ENCODE measurements around the gene CTNNA3. TPM values are rescaled to one million over a fixed set of nuclear protein-coding genes. Genes with fewer than 3 reads are reported as not detected.

Gene CTNNA3
- total and polyA plus RNA-seq, 12 donors: 0.03 to 14.4 (median 0.47) TPM; not detected in 1

DNA sequence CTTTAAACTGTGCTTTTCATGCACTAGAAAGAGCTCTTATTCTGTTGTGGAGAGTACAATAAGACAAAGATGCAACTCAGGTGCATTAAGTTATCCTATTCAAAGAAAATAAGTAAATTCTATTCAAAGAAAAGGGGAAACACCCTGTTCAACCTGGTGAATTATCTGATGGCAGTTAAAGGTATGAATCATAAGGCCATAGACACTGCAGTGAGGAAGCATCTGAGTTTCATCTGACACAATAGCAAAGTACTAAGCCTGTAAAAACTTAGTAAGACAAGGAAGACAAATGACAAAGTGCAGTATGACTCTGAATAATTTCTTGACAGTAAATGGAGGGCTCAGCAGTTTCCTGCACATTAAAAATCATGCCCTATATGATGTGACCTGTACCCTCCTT, 861.2 kb downstream of the CTNNA3 start:
- TF ChIP-seq POLR2A (IDR thresholded peaks at IDR 0.05): no peak
- TF ChIP-seq, protein P1, sequence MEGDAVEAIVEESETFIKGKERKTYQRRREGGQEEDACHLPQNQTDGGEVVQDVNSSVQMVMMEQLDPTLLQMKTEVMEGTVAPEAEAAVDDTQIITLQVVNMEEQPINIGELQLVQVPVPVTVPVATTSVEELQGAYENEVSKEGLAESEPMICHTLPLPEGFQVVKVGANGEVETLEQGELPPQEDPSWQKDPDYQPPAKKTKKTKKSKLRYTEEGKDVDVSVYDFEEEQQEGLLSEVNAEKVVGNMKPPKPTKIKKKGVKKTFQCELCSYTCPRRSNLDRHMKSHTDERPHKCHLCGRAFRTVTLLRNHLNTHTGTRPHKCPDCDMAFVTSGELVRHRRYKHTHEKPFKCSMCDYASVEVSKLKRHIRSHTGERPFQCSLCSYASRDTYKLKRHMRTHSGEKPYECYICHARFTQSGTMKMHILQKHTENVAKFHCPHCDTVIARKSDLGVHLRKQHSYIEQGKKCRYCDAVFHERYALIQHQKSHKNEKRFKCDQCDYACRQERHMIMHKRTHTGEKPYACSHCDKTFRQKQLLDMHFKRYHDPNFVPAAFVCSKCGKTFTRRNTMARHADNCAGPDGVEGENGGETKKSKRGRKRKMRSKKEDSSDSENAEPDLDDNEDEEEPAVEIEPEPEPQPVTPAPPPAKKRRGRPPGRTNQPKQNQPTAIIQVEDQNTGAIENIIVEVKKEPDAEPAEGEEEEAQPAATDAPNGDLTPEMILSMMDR (IDR thresholded peaks at IDR 0.05): no peak
- H3K9me3 ChIP-seq (replicated peaks in 1 of 3): no peaks in the 10 kb centered on the region
- DNase-seq: no peak
- H3K27me3 ChIP-seq: no peaks in the 10 kb centered on the region
- H3K36me3 ChIP-seq (replicated peaks in 1 of 2): no peaks in the 10 kb centered on the region
- intact Hi-C loops (cut with DNase I): no loop called here
- H3K4me3 ChIP-seq: no peak overlapping the region
- no peak overlapping the region for H3K27ac ChIP-seq
- H3K4me1 ChIP-seq (replicated peaks in 1 of 2): no peaks in the 10 kb centered on the region

DNA sequence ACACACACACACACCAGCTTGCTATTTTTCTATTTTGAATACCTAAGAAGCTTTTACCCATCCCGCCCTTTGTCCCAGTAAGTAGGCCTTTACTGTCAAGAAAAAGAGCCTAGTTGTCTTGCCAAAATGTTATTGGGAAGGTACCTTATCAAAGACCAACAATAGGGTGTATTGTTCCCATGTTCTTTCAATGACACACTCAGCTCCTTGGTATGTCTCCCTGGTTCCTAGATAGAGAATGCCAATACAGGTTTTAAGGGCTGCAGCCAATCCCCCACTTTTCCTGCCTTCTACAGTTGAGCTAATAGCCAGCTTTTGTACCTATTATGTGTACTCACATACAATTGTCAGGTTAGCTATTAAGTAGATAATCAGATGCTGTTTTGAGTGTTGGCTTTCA, 862.1 kb downstream of the CTNNA3 start:
- no peak for DNase-seq
- no peaks in the 10 kb centered on the region for H3K36me3 ChIP-seq (replicated peaks in 1 of 2)
- H3K27me3 ChIP-seq: no peaks in the 10 kb centered on the region
- H3K4me3 ChIP-seq: no peak overlapping the region
- no peaks in the 10 kb centered on the region for H3K9me3 ChIP-seq (replicated peaks in 1 of 3)
- intact Hi-C loops (cut with DNase I): no loop called here
- no peaks in the 10 kb centered on the region for H3K4me1 ChIP-seq (replicated peaks in 1 of 2)
- no peak overlapping the region for H3K27ac ChIP-seq
- 35 to 79% (median 45%) methylated on average over 1 of the region's 1 CpG for WGBS, 4 donors
- TF ChIP-seq, protein P1 (IDR thresholded peaks at IDR 0.05): no peak
- no peak for TF ChIP-seq POLR2A (IDR thresholded peaks at IDR 0.05)

DNA sequence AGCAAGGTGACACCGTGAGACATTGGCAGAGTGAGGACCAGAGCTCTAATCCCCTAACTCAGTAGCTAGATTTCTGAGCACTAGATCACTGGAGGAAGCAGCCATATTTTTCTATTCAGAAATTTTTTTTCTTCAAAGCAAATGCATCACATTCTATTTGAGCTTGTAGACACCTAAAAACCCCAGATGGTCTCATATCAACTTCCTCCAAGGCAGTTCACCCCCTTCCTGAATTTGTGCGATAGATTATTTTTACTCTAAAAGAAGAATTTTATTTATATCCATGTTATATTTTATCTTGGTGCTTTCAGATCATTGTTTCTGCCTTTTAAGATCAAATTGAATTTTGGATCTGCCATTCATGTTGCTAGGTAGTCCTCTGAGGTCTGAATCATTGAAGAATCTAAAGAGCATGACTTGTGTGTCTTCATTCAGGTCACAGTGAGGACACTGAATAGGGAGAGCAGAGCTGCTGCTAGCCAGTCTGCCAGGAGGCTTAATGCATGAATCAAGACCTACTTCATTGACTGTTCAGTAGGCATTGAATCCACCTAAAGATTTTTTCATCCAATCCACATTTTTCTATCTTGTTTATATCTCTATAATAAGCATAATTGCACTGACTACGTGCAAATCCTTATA, 863.1 kb downstream of the CTNNA3 start:
- Histone ChIP-seq H3K4me3 (no peak overlapping the region), H3K4me1 (replicated peaks in 1 of 2) (no peaks in the 10 kb centered on the region), H3K36me3 (replicated peaks in 1 of 2) (no peaks in the 10 kb centered on the region), H3K9me3 (replicated peaks in 1 of 3) (no peaks in the 10 kb centered on the region), H3K27me3 (no peaks in the 10 kb centered on the region), H3K27ac (no peak overlapping the region)
- no peak for TF ChIP-seq POLR2A (IDR thresholded peaks at IDR 0.05)
- TF ChIP-seq, protein P1 (IDR thresholded peaks at IDR 0.05): no peak
- WGBS, 4 donors: 57 to 83% (median 73%) methylated on average over 3 of the region's 3 CpGs
- intact Hi-C loops (cut with DNase I): no loop called here
- no peak for DNase-seq

- H3K27me3 ChIP-seq: no peaks in the 10 kb centered on the region
- no peak for TF ChIP-seq POLR2A (IDR thresholded peaks at IDR 0.05)
- TF ChIP-seq, protein P1 (IDR thresholded peaks at IDR 0.05): no peak
- H3K4me1 ChIP-seq (replicated peaks in 1 of 2): no peaks in the 10 kb centered on the region
- H3K9me3 ChIP-seq (replicated peaks in 1 of 3): no peaks in the 10 kb centered on the region
- intact Hi-C loops (cut with DNase I): no loop called here
- no peak for DNase-seq
- WGBS, 4 donors: 75 to 89% (median 77%) methylated on average over 2 of the region's 2 CpGs
- no peak overlapping the region for H3K4me3 ChIP-seq
- no peaks in the 10 kb centered on the region for H3K36me3 ChIP-seq (replicated peaks in 1 of 2)
- no peak overlapping the region for H3K27ac ChIP-seq
Measured at GRCh38 chr10:66828957-66829356, 867.0 kb downstream of the CTNNA3 start.
